Common myeloid progenitor, CD34-positive (primary cell): ENCODE data around the gene RSPH1.

Experiments
- CTCF ChIA-PET: fragments of 350-600 bp; sonication (Branson Sonifier 250); formaldehyde crosslinking; loops from one replicate; lab custom pipeline; 2021; ENCODE audit warnings: antibody characterized with exemption; lab: Charles Lee
- POLR2A ChIA-PET: fragments of 350-600 bp; sonication (Branson Sonifier 250); formaldehyde crosslinking; loops from one replicate; lab custom pipeline; 2021; ENCODE audit warnings: antibody characterized with exemption; lab: Charles Lee
- DNase-seq, 3 donors: peaks; one replicate each; pipeline versions ENCODE4 v3.0.0 to v3.0.0-alpha.2; 2013
- H3K27ac ChIP-seq, 2 experiments: 1 replicate in 1 of 2; 2 replicates in 1 of 2; pipeline ENCODE4 v1.7.0; 2013; ENCODE audit warnings: inconsistent platforms in 2 of 2, low read length in 2 of 2, mild to moderate bottlenecking in 2 of 2, low read depth in 1 of 2, moderate library complexity in 1 of 2; ENCODE audit not compliant: severe bottlenecking in 2 of 2, insufficient read depth in 1 of 2, poor library complexity in 1 of 2
- H3K27me3 ChIP-seq, 5 experiments: replicated peaks in 2 of 5; 1 replicate in 3 of 5; 2 replicates in 2 of 5; pipeline versions ENCODE4 v1.6.1 to v1.7.0; 2013; ENCODE audit warnings: low read length in 4 of 5, mild to moderate bottlenecking in 2 of 5, moderate library complexity in 2 of 5, inconsistent platforms in 1 of 5; ENCODE audit not compliant: insufficient read depth in 5 of 5, control insufficient read depth in 4 of 5
- H3K36me3 ChIP-seq, 4 experiments: 1 replicate in 2 of 4; 2 replicates in 2 of 4; pipeline versions ENCODE4 v1.6.1 to v1.7.0; 2013; ENCODE audit warnings: low read length in 3 of 4, control low read depth in 1 of 4, mild to moderate bottlenecking in 1 of 4; ENCODE audit not compliant: control insufficient read depth in 4 of 4, insufficient read depth in 4 of 4
- H3K4me1 ChIP-seq, 4 experiments: 1 replicate in 3 of 4; 2 replicates in 1 of 4; pipeline versions ENCODE4 v1.6.1 to v1.7.1; 2013; ENCODE audit warnings: low read length in 3 of 4, mild to moderate bottlenecking in 3 of 4, control low read depth in 1 of 4, inconsistent platforms in 1 of 4, moderate library complexity in 1 of 4; ENCODE audit not compliant: control insufficient read depth in 4 of 4, insufficient read depth in 4 of 4; ENCODE audit errors: control extremely low read depth in 1 of 4
- H3K4me3 ChIP-seq, 7 experiments: 1 replicate in 4 of 7; 2 replicates in 3 of 7; pipeline versions ENCODE4 v1.5.1 to v1.7.0; 2013; ENCODE audit warnings: mild to moderate bottlenecking in 7 of 7, low read length in 6 of 7, moderate library complexity in 6 of 7, inconsistent platforms in 2 of 7, low read depth in 2 of 7, control low read depth in 1 of 7; ENCODE audit not compliant: insufficient read depth in 4 of 7, control insufficient read depth in 1 of 7; ENCODE audit errors: extremely low read depth in 1 of 7
- H3K9me3 ChIP-seq, 5 experiments: 1 replicate in 4 of 5; 2 replicates in 1 of 5; pipeline versions ENCODE4 v1.6.1 to v1.7.1; 2013; ENCODE audit warnings: low read length in 4 of 5, mild to moderate bottlenecking in 2 of 5, inconsistent platforms in 1 of 5, low read depth in 1 of 5, moderate library complexity in 1 of 5; ENCODE audit not compliant: control insufficient read depth in 4 of 5, insufficient read depth in 2 of 5; ENCODE audit errors: control extremely low read depth in 1 of 5
- WGBS: methylation state at CpG from one replicate; pipeline ENCODE4 v1.1.5; 2013; ENCODE audit not compliant: insufficient coverage; 5-methylcytosine and 5-hydroxymethylcytosine counted together

RSPH1 gene

DNA sequence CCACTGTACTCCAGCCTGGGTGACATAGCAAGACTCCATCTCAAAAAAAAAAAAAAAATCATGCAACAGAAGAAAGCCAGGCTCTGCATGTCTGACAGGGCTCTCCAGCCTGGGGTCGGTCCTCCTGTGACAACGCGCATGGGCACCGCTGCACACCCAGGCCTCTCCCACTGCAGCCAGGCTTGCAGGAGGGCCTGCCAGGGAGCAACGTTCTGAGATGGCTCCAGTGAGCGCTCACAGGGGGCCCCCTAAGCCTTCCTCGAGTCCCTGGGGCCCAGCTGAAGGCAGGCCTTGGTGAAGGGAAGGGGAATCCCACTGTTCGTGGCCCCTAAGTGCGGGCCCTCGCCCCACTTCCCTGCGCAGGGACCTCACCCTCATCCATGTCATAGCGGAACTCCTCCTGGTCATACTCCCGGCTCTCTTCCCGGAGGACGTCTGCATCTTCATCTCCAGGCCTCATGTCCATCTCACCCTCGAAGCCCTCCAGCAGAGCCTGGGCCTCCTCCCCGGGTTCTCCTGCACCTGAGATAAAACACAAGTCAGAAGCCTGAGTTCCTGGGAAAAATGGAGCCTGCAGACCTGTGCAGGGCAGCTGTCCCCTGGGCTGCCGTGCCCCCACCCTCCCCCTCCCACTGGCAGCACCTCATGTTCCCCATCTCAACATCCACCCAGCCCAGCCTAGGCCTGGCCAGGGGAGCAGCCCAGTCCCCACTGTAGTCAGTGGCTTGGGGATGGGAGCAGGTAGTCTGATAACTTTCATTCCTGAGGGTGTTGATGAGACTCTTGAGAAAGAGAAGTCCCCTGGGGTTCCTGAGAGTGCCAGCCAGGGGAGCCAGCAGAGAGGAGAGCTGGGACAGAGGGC, 20.3 kb downstream of the RSPH1 start:
- H3K4me1 ChIP-seq, result peaks cover 0 to 13% (median 12%) of the 10 kb centered on the region in 4 experiments
- no peak overlapping the region for H3K27ac ChIP-seq
- H3K9me3 ChIP-seq, result no peaks in the 10 kb centered on the region
- POLR2A ChIA-PET, result no interaction called here
- no peak for DNase-seq
- CTCF ChIA-PET, result interaction anchor here (0.8 to 3.4 kb wide), 5 partner anchors 10 to 62 kb away, joined by 3 to 11 read pairs (median 3); partner anchors contain the start of gene RSPH1
- H3K4me3 ChIP-seq, result no peak overlapping the region
- H3K36me3 ChIP-seq, result no peaks in the 10 kb centered on the region
- WGBS, result 93% methylated on average over 17 of the region's 18 CpGs
- H3K27me3 ChIP-seq, result no peaks in the 10 kb centered on the region

DNA sequence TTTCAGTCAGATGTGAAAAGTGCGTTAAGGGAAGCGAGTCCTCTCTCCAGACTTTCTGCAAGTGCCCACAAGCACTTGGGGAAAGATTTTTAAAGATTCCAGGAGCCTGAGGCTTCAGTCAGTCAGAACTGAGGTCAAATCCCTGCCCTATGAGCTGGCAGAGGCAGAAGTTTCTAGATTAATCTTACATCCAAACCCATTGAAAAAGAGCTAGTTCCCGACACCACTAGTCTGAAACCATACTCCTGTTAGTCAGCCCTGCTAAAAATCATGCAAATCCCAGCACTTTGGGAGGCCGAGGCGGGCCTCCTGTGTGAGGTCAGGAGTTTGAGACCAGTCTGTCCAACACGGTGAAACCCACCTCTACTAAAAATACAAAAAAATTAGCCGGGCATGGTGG, 21.0 kb downstream of the RSPH1 start:
- POLR2A ChIA-PET, result no interaction called here
- WGBS, result 94% methylated on average over 3 of the region's 7 CpGs
- CTCF ChIA-PET, result interaction anchor here (0.8 to 3.4 kb wide), 5 partner anchors 10 to 63 kb away, joined by 3 to 11 read pairs (median 3); partner anchors contain the start of gene RSPH1
- Histone ChIP-seq H3K9me3 (no peaks in the 10 kb centered on the region), H3K4me1 (peaks cover 0 to 13% (median 12%) of the 10 kb centered on the region in 4 experiments), H3K4me3 (no peak overlapping the region), H3K27me3 (no peaks in the 10 kb centered on the region), H3K36me3 (no peaks in the 10 kb centered on the region), H3K27ac (peak overlapping the region in 1 of 2 experiments; percentile 25)
- no peak for DNase-seq

DNA sequence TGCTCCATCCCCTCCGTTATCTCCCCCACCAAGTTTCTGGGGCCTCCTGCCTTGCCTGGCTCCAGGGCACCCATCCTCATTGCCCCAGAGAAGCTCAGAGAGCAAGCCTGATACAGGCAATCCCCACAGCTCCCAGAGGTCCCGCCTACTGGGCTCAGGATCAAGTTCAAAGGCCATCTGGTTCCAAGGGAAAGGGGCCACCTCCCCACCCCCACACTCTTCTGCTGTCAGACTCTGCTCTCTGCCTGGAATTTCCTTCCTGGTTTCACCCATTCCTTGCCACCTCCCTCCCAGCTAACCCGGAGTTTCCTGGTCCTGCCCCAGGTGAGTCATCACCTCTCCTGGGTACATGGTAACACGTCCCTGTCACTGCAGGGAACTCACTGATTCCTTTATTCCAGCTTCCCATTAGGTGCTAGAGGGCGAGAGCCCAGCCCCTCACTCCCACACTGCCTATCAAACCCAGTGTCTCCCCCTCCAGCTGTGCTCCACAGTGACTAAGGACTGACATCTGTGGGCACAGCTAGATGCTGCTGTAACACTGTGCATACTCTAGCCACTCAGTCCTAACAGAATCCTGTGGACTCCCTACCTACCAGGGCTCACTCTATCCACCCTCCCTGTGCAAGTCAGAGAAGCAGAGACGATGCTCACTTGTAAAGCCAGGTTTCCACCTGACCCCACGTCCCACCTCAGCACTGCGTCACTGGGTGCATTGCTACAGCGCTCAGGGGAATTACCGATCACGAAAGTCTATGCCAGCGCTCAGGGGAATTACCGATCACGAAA, 21.8 kb downstream of the RSPH1 start:
- 49% methylated on average over 4 of the region's 14 CpGs for WGBS
- peak in 2 of 3 donors; percentile 44 for DNase-seq
- CTCF ChIA-PET, result interaction anchor here (0.9 to 3.4 kb wide), 8 partner anchors 9 to 137 kb away, joined by 3 to 11 read pairs (median 3); partner anchors contain the start of gene RSPH1

GRCh38 chr21:42473498-42474042, 22.5 kb downstream of the RSPH1 start:
- Histone ChIP-seq H3K27ac (no peak overlapping the region), H3K4me1 (peaks cover 1 to 26% (median 20%) of the 10 kb centered on the region in 4 experiments), H3K9me3 (no peaks in the 10 kb centered on the region), H3K4me3 (no peak overlapping the region), H3K36me3 (no peaks in the 10 kb centered on the region), H3K27me3 (no peaks in the 10 kb centered on the region)
- WGBS, result 98% methylated on average over 8 of the region's 9 CpGs
- no peak for DNase-seq
- POLR2A ChIA-PET, result interaction anchor here (0.6 kb wide), 1 partner anchor 38 kb away, joined by 6 read pairs; no protein-coding TSS in a partner anchor
- CTCF ChIA-PET, result interaction anchor here (0.6 to 3.4 kb wide), 9 partner anchors 8 to 137 kb away, joined by 3 to 11 read pairs (median 3); no protein-coding TSS in a partner anchor

More for the DNA sequence above, 21.8 kb downstream of the RSPH1 start:
- no peaks in the 10 kb centered on the region for H3K27me3 ChIP-seq
- no peak overlapping the region for H3K4me3 ChIP-seq
- H3K4me1 ChIP-seq, result peaks cover 0 to 19% (median 14%) of the 10 kb centered on the region in 4 experiments
- POLR2A ChIA-PET, result interaction anchor here (0.6 kb wide), 1 partner anchor 37 kb away, joined by 6 read pairs; no protein-coding TSS in a partner anchor
- H3K36me3 ChIP-seq, result no peaks in the 10 kb centered on the region
- no peak overlapping the region for H3K27ac ChIP-seq
- no peaks in the 10 kb centered on the region for H3K9me3 ChIP-seq

GRCh38 chr21:42472521-42472920, 23.5 kb downstream of the RSPH1 start:
- no peak overlapping the region for H3K4me3 ChIP-seq
- POLR2A ChIA-PET, result no interaction called here
- CTCF ChIA-PET, result interaction anchor here (1.0 to 3.4 kb wide), 3 partner anchors 13 to 65 kb away, joined by 3 to 11 read pairs (median 4); no protein-coding TSS in a partner anchor
- no peak for DNase-seq
- H3K36me3 ChIP-seq, result no peaks in the 10 kb centered on the region
- peaks cover 11 to 36% (median 28%) of the 10 kb centered on the region in 4 experiments for H3K4me1 ChIP-seq
- WGBS, result 52% methylated on average over 3 of the region's 7 CpGs
- H3K9me3 ChIP-seq, result no peaks in the 10 kb centered on the region
- H3K27ac ChIP-seq, result no peak overlapping the region
- no peaks in the 10 kb centered on the region for H3K27me3 ChIP-seq

DNA sequence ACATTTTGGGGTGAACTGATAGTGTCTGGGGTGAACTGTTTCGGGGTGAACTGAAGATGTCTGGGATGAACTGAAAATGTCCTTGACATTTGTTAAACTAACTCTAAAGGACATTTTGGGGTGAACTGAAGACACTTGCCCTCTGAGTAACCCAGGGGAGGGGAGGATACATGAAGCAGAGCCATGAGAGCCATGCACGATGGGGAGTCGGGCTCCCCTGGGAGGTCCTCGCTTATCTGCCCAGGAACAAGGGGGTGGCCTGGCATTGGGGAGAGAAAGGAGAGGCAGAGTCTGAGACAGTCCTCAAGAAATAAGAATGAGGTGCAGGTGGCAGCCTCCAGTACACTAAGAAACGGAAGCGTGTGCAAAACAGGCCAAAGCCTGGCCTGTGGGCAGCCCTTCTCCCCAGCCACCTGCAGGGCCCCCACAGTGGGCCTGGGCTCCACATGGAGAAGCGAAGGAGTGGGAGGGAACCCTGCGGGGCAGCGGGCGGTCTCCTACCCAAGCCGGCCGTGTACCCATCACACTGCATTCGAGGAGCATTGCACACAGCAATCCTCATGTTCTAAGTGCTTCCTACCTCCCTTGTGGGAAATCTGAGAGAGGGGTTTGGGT, 24.2 kb downstream of the RSPH1 start:
- ChIA-PET CTCF (interaction anchor here (3.4 kb wide), 1 partner anchor 66 kb away, joined by 11 read pairs; no protein-coding TSS in a partner anchor), POLR2A (no interaction called here)
- Histone ChIP-seq H3K4me1 (peaks cover 12 to 43% (median 35%) of the 10 kb centered on the region in 4 experiments), H3K27ac (no peak overlapping the region), H3K4me3 (no peak overlapping the region), H3K36me3 (no peaks in the 10 kb centered on the region), H3K9me3 (no peaks in the 10 kb centered on the region), H3K27me3 (no peaks in the 10 kb centered on the region)
- 93% methylated on average over 12 of the region's 13 CpGs for WGBS
- no peak for DNase-seq
